Astrocyte (in vitro differentiated cells and primary cell): ENCODE data around the gene TBC1D8B. TPM values are rescaled to one million over a fixed set of nuclear protein-coding genes. Genes with fewer than 3 reads are reported as not detected.

Experiments used
- DNase-seq: peaks from one replicate; pipeline ENCODE4 v3.0.0-alpha.2; 2010; ENCODE audit warnings: low read depth
- FAIRE-seq: peaks from 2 replicates; lab custom pipeline; 2011; peaks lifted over from hg19 to GRCh38; lab: Jason Lieb, UNC
- H2AFZ ChIP-seq: 2 replicates; pipeline ENCODE4 v1.6.0; 2012; ENCODE audit warnings: low read depth, low read length, inconsistent platforms
- H3K27ac ChIP-seq: 2 replicates; pipeline ENCODE4 v1.5.1; 2011; ENCODE audit warnings: low read depth, low read length, inconsistent platforms
- H3K27me3 ChIP-seq: 2 replicates; pipeline ENCODE4 v1.6.0; 2011; ENCODE audit warnings: low read length, inconsistent platforms; ENCODE audit not compliant: insufficient read depth
- H3K36me3 ChIP-seq: 2 replicates; pipeline ENCODE4 v1.5.1; 2011; ENCODE audit warnings: low read length, inconsistent platforms; ENCODE audit not compliant: insufficient read depth
- H3K4me1 ChIP-seq: 2 replicates; pipeline ENCODE4 v1.5.1; 2011; ENCODE audit warnings: low read length, inconsistent platforms; ENCODE audit not compliant: insufficient read depth
- H3K4me2 ChIP-seq: 2 replicates; pipeline ENCODE4 v1.6.0; 2012; ENCODE audit warnings: low read length, inconsistent platforms
- H3K4me3 ChIP-seq: 2 replicates; pipeline ENCODE4 v1.5.1; 2011; ENCODE audit warnings: low read depth, mild to moderate bottlenecking, low read length, inconsistent platforms; ENCODE audit not compliant: insufficient read depth
- H3K79me2 ChIP-seq: 2 replicates; pipeline ENCODE4 v1.6.0; 2012; ENCODE audit warnings: mild to moderate bottlenecking, low read length, inconsistent platforms; ENCODE audit not compliant: insufficient read depth
- H3K9ac ChIP-seq: 2 replicates; pipeline ENCODE4 v1.6.0; 2012; ENCODE audit warnings: mild to moderate bottlenecking, low read length, inconsistent platforms
- H3K9me3 ChIP-seq: 2 replicates; pipeline ENCODE4 v1.5.1; 2012; ENCODE audit warnings: low read depth, mild to moderate bottlenecking, low read length, inconsistent platforms; ENCODE audit not compliant: insufficient read depth
- H4K20me1 ChIP-seq: 2 replicates; pipeline ENCODE4 v1.6.0; 2012; ENCODE audit warnings: low read length, inconsistent platforms; ENCODE audit not compliant: insufficient read depth
- H3K27ac Mint-ChIP-seq: one replicate; pipeline ENCODE4 v1.8.0; 2021; ENCODE audit warnings: mild to moderate bottlenecking, mixed read lengths; ENCODE audit not compliant: unreplicated experiment
- H3K27me3 Mint-ChIP-seq: one replicate; pipeline ENCODE4 v1.8.0; 2021; ENCODE audit warnings: low read depth, mixed read lengths; ENCODE audit not compliant: unreplicated experiment
- H3K36me3 Mint-ChIP-seq: one replicate; pipeline ENCODE4 v1.8.0; 2021; ENCODE audit warnings: low read depth, mixed read lengths; ENCODE audit not compliant: unreplicated experiment
- H3K4me1 Mint-ChIP-seq: one replicate; pipeline ENCODE4 v1.8.0; 2021; ENCODE audit warnings: low read depth, mixed read lengths; ENCODE audit not compliant: unreplicated experiment
- H3K4me3 Mint-ChIP-seq: one replicate; pipeline ENCODE4 v1.8.0; 2021; ENCODE audit warnings: mild to moderate bottlenecking, moderate library complexity, mixed read lengths; ENCODE audit not compliant: unreplicated experiment
- H3K9me3 Mint-ChIP-seq: one replicate; pipeline ENCODE4 v1.8.0; 2021; ENCODE audit warnings: mild to moderate bottlenecking, mixed read lengths; ENCODE audit not compliant: unreplicated experiment
- EZH2 ChIP-seq: IDR thresholded peaks from 2 replicates; pipeline ENCODE4 v1.6.1; 2012; ENCODE audit warnings: mild to moderate bottlenecking, low read length, inconsistent platforms; ENCODE audit not compliant: insufficient read depth
- total RNA-seq: library from RNA; stranded (reverse); gene quantifications from 2 replicates; pipeline ENCODE4 v1.2.1, GENCODE V29; 2021
- TF ChIP-seq, protein P1 (sequence below): IDR thresholded peaks from 2 replicates; pipeline ENCODE4 v1.5.1; 2011; ENCODE audit warnings: low read depth, mild to moderate bottlenecking, inconsistent platforms, low read length, moderate library complexity; ENCODE audit not compliant: insufficient read depth

TBC1D8B gene
- total RNA-seq, 1 donor from 2014 or later, result 12.1 TPM

DNA sequence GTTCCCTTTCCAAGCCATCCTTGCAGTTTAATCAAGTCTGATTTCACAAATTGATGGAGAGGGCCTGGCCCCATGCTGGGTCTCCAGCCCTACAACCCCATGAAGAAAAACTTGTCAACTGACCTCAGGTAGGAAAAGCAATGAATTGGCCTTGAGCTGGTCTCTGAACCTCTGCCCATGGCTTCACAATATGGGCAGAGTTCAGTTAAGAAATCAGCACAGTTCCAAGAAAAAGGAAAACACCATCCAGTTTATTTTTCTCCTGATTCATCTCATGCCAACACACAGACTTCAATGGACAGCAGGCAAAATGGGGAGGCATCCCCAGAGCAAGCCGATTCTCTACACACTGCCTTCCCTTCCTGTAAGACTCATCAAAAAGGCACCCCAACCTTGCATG is 97.4 kb downstream of the TBC1D8B start:
- no peak overlapping the region for H3K4me3 Mint-ChIP-seq
- Histone ChIP-seq H3K9ac (no peak overlapping the region), H2AFZ (no peak overlapping the region), H3K9me3 (no peaks in the 10 kb centered on the region), H4K20me1 (no peaks in the 10 kb centered on the region), H3K27ac (no peak overlapping the region), H3K36me3 (no peaks in the 10 kb centered on the region), H3K4me2 (no peak overlapping the region), H3K27me3 (no peaks in the 10 kb centered on the region), H3K4me3 (no peak overlapping the region), H3K4me1 (peaks cover 1% of the 10 kb centered on the region), H3K79me2 (no peaks in the 10 kb centered on the region)
- peaks cover 3% of the 10 kb centered on the region for H3K27me3 Mint-ChIP-seq
- FAIRE-seq, result no peak
- TF ChIP-seq, protein P1, sequence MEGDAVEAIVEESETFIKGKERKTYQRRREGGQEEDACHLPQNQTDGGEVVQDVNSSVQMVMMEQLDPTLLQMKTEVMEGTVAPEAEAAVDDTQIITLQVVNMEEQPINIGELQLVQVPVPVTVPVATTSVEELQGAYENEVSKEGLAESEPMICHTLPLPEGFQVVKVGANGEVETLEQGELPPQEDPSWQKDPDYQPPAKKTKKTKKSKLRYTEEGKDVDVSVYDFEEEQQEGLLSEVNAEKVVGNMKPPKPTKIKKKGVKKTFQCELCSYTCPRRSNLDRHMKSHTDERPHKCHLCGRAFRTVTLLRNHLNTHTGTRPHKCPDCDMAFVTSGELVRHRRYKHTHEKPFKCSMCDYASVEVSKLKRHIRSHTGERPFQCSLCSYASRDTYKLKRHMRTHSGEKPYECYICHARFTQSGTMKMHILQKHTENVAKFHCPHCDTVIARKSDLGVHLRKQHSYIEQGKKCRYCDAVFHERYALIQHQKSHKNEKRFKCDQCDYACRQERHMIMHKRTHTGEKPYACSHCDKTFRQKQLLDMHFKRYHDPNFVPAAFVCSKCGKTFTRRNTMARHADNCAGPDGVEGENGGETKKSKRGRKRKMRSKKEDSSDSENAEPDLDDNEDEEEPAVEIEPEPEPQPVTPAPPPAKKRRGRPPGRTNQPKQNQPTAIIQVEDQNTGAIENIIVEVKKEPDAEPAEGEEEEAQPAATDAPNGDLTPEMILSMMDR, result no peak
- no peak for TF ChIP-seq EZH2
- peaks cover 10% of the 10 kb centered on the region for H3K4me1 Mint-ChIP-seq
- DNase-seq, result no peak
- H3K27ac Mint-ChIP-seq, result no peak overlapping the region
- no peaks in the 10 kb centered on the region for H3K9me3 Mint-ChIP-seq
- no peaks in the 10 kb centered on the region for H3K36me3 Mint-ChIP-seq

DNA sequence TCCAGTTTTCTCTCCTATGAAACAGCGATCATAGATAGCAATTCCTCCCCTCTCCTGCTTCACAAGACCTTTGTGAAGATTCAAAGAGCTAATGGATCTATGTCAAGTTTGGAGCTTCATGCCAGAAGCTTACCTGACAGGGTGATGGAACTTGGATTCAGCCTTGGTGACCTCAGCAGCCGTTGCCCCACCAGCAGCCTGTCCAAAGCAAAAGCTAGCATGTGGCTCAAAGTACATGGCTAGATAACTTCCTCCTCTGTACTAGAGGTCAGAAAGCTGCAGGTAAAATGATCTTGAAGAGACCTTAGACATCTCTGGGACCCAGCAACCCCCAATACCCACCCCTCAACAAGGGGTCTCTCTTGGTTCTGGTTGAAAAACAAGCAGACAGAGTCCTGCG is 98.9 kb downstream of the TBC1D8B start:
- Mint-ChIP-seq H3K9me3 (no peaks in the 10 kb centered on the region), H3K36me3 (no peaks in the 10 kb centered on the region), H3K4me3 (no peak overlapping the region), H3K4me1 (peaks cover 3% of the 10 kb centered on the region), H3K27me3 (peaks cover 3% of the 10 kb centered on the region), H3K27ac (no peak overlapping the region)
- no peak overlapping the region for H3K4me2 ChIP-seq
- H3K27ac ChIP-seq, result no peak overlapping the region
- no peak overlapping the region for H2AFZ ChIP-seq
- TF ChIP-seq, protein P1, result no peak
- no peak for TF ChIP-seq EZH2
- no peak overlapping the region for H3K4me3 ChIP-seq
- no peaks in the 10 kb centered on the region for H4K20me1 ChIP-seq
- H3K4me1 ChIP-seq, result no peaks in the 10 kb centered on the region
- DNase-seq (no peak), FAIRE-seq (no peak)
- H3K36me3 ChIP-seq, result no peaks in the 10 kb centered on the region
- no peaks in the 10 kb centered on the region for H3K27me3 ChIP-seq
- H3K9me3 ChIP-seq, result no peaks in the 10 kb centered on the region
- no peak overlapping the region for H3K9ac ChIP-seq
- no peaks in the 10 kb centered on the region for H3K79me2 ChIP-seq

DNA sequence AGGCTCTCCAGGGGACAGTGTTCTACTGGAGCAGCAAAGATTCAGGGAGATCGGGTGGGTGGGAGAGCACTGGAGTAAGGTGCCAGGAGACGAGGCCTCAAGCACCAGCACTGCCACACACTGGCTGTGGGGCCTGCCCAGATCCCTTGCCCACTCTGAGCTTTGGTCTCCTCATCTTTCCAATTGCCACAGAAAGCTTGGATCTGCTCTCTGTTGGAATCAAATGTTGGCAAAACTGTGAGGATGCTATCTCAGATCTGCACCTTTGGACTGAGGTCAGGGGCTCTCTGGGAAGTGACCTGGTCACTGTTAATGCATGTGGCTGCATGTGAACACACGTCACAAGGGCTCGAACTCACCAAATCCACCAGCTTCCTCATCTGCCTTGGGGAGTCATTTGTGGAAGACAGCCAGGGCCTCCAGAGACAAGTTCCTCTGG is 99.3 kb downstream of the TBC1D8B start:
- H3K4me1 ChIP-seq, result no peaks in the 10 kb centered on the region
- H3K4me2 ChIP-seq, result no peak overlapping the region
- H3K36me3 ChIP-seq, result no peaks in the 10 kb centered on the region
- Mint-ChIP-seq H3K4me1 (peaks cover 8% of the 10 kb centered on the region), H3K36me3 (no peaks in the 10 kb centered on the region), H3K27ac (no peak overlapping the region), H3K4me3 (no peak overlapping the region), H3K27me3 (peaks cover 3% of the 10 kb centered on the region), H3K9me3 (no peaks in the 10 kb centered on the region)
- no peaks in the 10 kb centered on the region for H4K20me1 ChIP-seq
- H3K9me3 ChIP-seq, result no peaks in the 10 kb centered on the region
- no peak overlapping the region for H3K9ac ChIP-seq
- FAIRE-seq (no peak), DNase-seq (no peak)
- H3K4me3 ChIP-seq, result no peak overlapping the region
- H3K27ac ChIP-seq, result no peak overlapping the region
- H2AFZ ChIP-seq, result no peak overlapping the region
- H3K27me3 ChIP-seq, result no peaks in the 10 kb centered on the region
- H3K79me2 ChIP-seq, result no peaks in the 10 kb centered on the region
- TF ChIP-seq EZH2, result no peak
- TF ChIP-seq, protein P1, result no peak
